Pulmonary artery endothelial cell (primary cell): ENCODE measurements around the gene POGLUT3. TPM values are rescaled to one million over a fixed set of nuclear protein-coding genes. Genes with fewer than 3 reads are reported as not detected.

Experiments used
- total RNA-seq: library from RNA; depleted of rRNA; stranded (reverse); fragments of >200 nt; gene quantifications from 2 replicates; pipeline ENCODE4 v1.2.3, GENCODE V29; 2014

POGLUT3 gene
- total RNA-seq, 1 donor from 2014 or later, result 23.7 TPM

Other genes with a start within 250 kb of the POGLUT3 start
- gene C11orf65, start 30.9 kb downstream of the POGLUT3 start, total RNA-seq, result 0.13 TPM in 1 of 2 replicates, not detected in the other
- gene EXPH5, start 95.4 kb upstream of the POGLUT3 start, total RNA-seq, result under 0.01 and 0.07 TPM in 2 replicates
- 44.6 and 46.2 TPM in 2 replicates for gene DDX10, start 166.7 kb upstream of the POGLUT3 start, total RNA-seq